B cell (primary cell): ENCODE data around the gene BRWD1. TPM values are rescaled to one million over a fixed set of nuclear protein-coding genes. Genes with fewer than 3 reads are reported as not detected.

Experiments
- ATAC-seq: fragments of 200-7000 bp; cut with Tn5 transposase; one replicate; pipeline ENCODE4 v1.10.0; 2021; ENCODE audit warnings: low read depth, mild to moderate bottlenecking, moderate number of reproducible peaks, moderate library complexity
- CTCF ChIA-PET: fragments of 350-600 bp; sonication (Branson Sonifier 250); formaldehyde crosslinking; loops from one replicate; lab custom pipeline; 2021; ENCODE audit warnings: antibody characterized with exemption, inconsistent platforms; lab: Charles Lee
- POLR2A ChIA-PET: fragments of 350-600 bp; sonication (Branson Sonifier 250); formaldehyde crosslinking; loops from one replicate; lab custom pipeline; 2021; ENCODE audit warnings: antibody characterized with exemption; lab: Charles Lee
- DNase-seq: peaks from one replicate; pipeline ENCODE4 v3.0.0; 2013
- H2AFZ ChIP-seq: 2 replicates; pipeline ENCODE4 v1.6.1; 2012; ENCODE audit warnings: mild to moderate bottlenecking, low read depth, low read length; ENCODE audit not compliant: insufficient read depth, poor library complexity, severe bottlenecking
- H3K27ac ChIP-seq, 2 donors: 1 replicate in 1 of 2; 2 replicates in 1 of 2; pipeline ENCODE4 v1.5.1; 2012 to 2013; ENCODE audit warnings: low read length in 2 of 2, mild to moderate bottlenecking in 2 of 2, moderate library complexity in 1 of 2
- H3K27me3 ChIP-seq, 4 experiments: fragments of 200-600 bp in 1 of 4; sonication (generic) in 1 of 4; replicated peaks in 1 of 4; 1 replicate in 2 of 4; 2 replicates in 2 of 4; pipeline versions ENCODE4 v1.6.1 to v1.7.0; 2013 to 2016; ENCODE audit warnings: low read length in 3 of 4, mild to moderate bottlenecking in 2 of 4, mixed read lengths in 1 of 4, moderate library complexity in 1 of 4; ENCODE audit not compliant: insufficient read depth in 4 of 4, control insufficient read depth in 3 of 4; ENCODE audit errors: control extremely low read depth in 1 of 4
- H3K36me3 ChIP-seq, 2 experiments: replicated peaks in 1 of 2; 1 replicate in 1 of 2; 2 replicates in 1 of 2; pipeline versions ENCODE4 v1.6.1 to v1.7.1; 2013; ENCODE audit warnings: low read length in 1 of 2; ENCODE audit not compliant: insufficient read depth in 2 of 2, control insufficient read depth in 1 of 2; ENCODE audit errors: control extremely low read depth in 1 of 2, extremely low read depth in 1 of 2
- H3K4me1 ChIP-seq, 2 donors: fragments of 200-600 bp in 1 of 2; sonication (generic) in 1 of 2; 1 replicate in 1 of 2; 2 replicates in 1 of 2; pipeline versions ENCODE4 v1.5.1 to v1.6.1; 2013 to 2017; ENCODE audit warnings: low read length in 2 of 2; ENCODE audit not compliant: control insufficient read depth in 2 of 2, insufficient read depth in 2 of 2
- H3K4me2 ChIP-seq: replicated peaks from 2 replicates; pipeline ENCODE3; 2012; ENCODE audit warnings: mild to moderate bottlenecking, low read depth, low read length; ENCODE audit not compliant: poor library complexity, severe bottlenecking
- H3K4me3 ChIP-seq, 5 experiments: fragments of 200-600 bp in 1 of 5; sonication (generic) in 1 of 5; 1 replicate in 3 of 5; 2 replicates in 2 of 5; pipeline versions ENCODE4 v1.5.1 to v1.7.0; 2011 to 2016; ENCODE audit warnings: low read length in 4 of 5, mild to moderate bottlenecking in 4 of 5, low read depth in 2 of 5, control low read depth in 1 of 5, moderate library complexity in 1 of 5; ENCODE audit not compliant: insufficient read depth in 1 of 5; ENCODE audit errors: control extremely low read depth in 1 of 5, extremely low read depth in 1 of 5
- H3K79me2 ChIP-seq: fragments of 200-600 bp; sonication (generic); one replicate; pipeline ENCODE4 v1.6.0; 2016; ENCODE audit warnings: low read length; ENCODE audit not compliant: control insufficient read depth, insufficient read depth
- H3K9ac ChIP-seq: fragments of 200-600 bp; sonication (generic); 2 replicates; pipeline ENCODE4 v1.6.1; 2017; ENCODE audit warnings: mild to moderate bottlenecking, low read length, moderate library complexity
- H3K9me3 ChIP-seq, 3 donors: one replicate each; pipeline versions ENCODE4 v1.6.1 to v1.7.1; 2013; ENCODE audit warnings: low read length in 2 of 3; ENCODE audit not compliant: control insufficient read depth in 2 of 3, insufficient read depth in 1 of 3; ENCODE audit errors: control extremely low read depth in 1 of 3
- H4K20me1 ChIP-seq: 2 replicates; pipeline ENCODE4 v1.6.0; 2012; ENCODE audit warnings: mild to moderate bottlenecking, low read length; ENCODE audit not compliant: insufficient read depth, control insufficient read depth, poor library complexity, severe bottlenecking
- H3K27ac Mint-ChIP-seq: one replicate; pipeline ENCODE4 v1.8.0; 2021; ENCODE audit warnings: mixed read lengths
- H3K27me3 Mint-ChIP-seq: one replicate; pipeline ENCODE4 v1.8.0; 2021; ENCODE audit warnings: mixed read lengths
- H3K4me1 Mint-ChIP-seq: one replicate; pipeline ENCODE4 v1.8.0; 2021; ENCODE audit warnings: mixed read lengths
- H3K4me3 Mint-ChIP-seq: one replicate; pipeline ENCODE4 v1.8.0; 2021; ENCODE audit warnings: mixed read lengths
- H3K9me3 Mint-ChIP-seq: one replicate; pipeline ENCODE4 v1.8.0; 2022; ENCODE audit warnings: mixed read lengths; ENCODE audit not compliant: insufficient read depth
- CTCF ChIP-seq: fragments of 200-600 bp; IDR thresholded peaks from one replicate; pipeline ENCODE4 v1.8.0; 2022; ENCODE audit warnings: antibody characterized with exemption, mild to moderate bottlenecking
- EZH2 ChIP-seq: IDR thresholded peaks from 2 replicates; pipeline ENCODE4 v1.6.1; 2012; ENCODE audit warnings: borderline replicate concordance, low read depth, mild to moderate bottlenecking, moderate library complexity, low read length; ENCODE audit not compliant: insufficient read depth, poor library complexity, severe bottlenecking
- WGBS: methylation state at CpG from one replicate; pipeline ENCODE4 v1.1.5; 2013; ENCODE audit warnings: missing lambda C conversion rate; ENCODE audit not compliant: insufficient coverage; 5-methylcytosine and 5-hydroxymethylcytosine counted together
- intact Hi-C: fragments of 100-400 bp; cut with micrococcal nuclease; formaldehyde crosslinking; loops from one replicate; pipeline ENCODE4 v1.10.0; 2022
- polyA plus RNA-seq: library from polyadenylated mRNA; depleted of rRNA; stranded (reverse); fragments of >200 nt; gene quantifications from 2 replicates; pipeline ENCODE4 v1.2.3, GENCODE V29; 2012
- total RNA-seq, 2 donors: library from RNA; stranded (reverse); fragments of 120-200 nt in 1 of 2; gene quantifications; 1 replicate in 1 of 2; 2 replicates in 1 of 2; pipeline versions ENCODE4 v1.2.3 to v1.2.4, GENCODE V29; 2013 to 2022

BRWD1 gene
- total and polyA plus RNA-seq, 2 donors (not counting 1 experiment from before 2014, with no cell fraction given): 9.4 to 93.9 TPM

GRCh38 chr21:39193380-39193779 lies 120.1 kb downstream of the BRWD1 start:
- no peak overlapping the region for H3K4me3 Mint-ChIP-seq
- H2AFZ ChIP-seq: no peak overlapping the region
- H4K20me1 ChIP-seq: no peaks in the 10 kb centered on the region
- H3K9me3 Mint-ChIP-seq: no peaks in the 10 kb centered on the region
- H3K4me1 ChIP-seq: no peaks in the 10 kb centered on the region
- intact Hi-C loops: no loop called here
- WGBS: no CpG with 5 or more reads among the region's 1 CpG
- H3K4me1 Mint-ChIP-seq: peaks cover 7% of the 10 kb centered on the region
- TF ChIP-seq EZH2: no peak
- TF ChIP-seq CTCF: no peak
- ChIA-PET POLR2A (no interaction called here), CTCF (no interaction called here)
- H3K27ac ChIP-seq: no peak overlapping the region
- DNase-seq: no peak
- no peaks in the 10 kb centered on the region for H3K9me3 ChIP-seq
- no peak overlapping the region for H3K9ac ChIP-seq
- no peaks in the 10 kb centered on the region for H3K79me2 ChIP-seq
- no peak for ATAC-seq
- no peak overlapping the region for H3K27ac Mint-ChIP-seq
- no peak overlapping the region for H3K4me2 ChIP-seq
- H3K27me3 ChIP-seq: no peaks in the 10 kb centered on the region
- peaks cover 5 to 22% of the 10 kb centered on the region in 2 experiments for H3K36me3 ChIP-seq
- no peak overlapping the region for H3K4me3 ChIP-seq
- no peaks in the 10 kb centered on the region for H3K27me3 Mint-ChIP-seq

GRCh38 chr21:39189857-39190604 lies 123.4 kb downstream of the BRWD1 start:
- CTCF ChIA-PET: no interaction called here
- no peak overlapping the region for H3K27ac Mint-ChIP-seq

More at GRCh38 chr21:39189857-39190604, 123.4 kb downstream of the BRWD1 start:
- H3K9ac ChIP-seq: no peak overlapping the region
- no peak overlapping the region for H3K27ac ChIP-seq
- H3K9me3 ChIP-seq: no peaks in the 10 kb centered on the region
- peaks cover 1 to 7% of the 10 kb centered on the region in 2 experiments for H3K36me3 ChIP-seq
- H2AFZ ChIP-seq: no peak overlapping the region
- no peaks in the 10 kb centered on the region for H3K4me1 ChIP-seq
- POLR2A ChIA-PET: no interaction called here
- DNase-seq (no peak), ATAC-seq (no peak)
- H3K27me3 ChIP-seq: no peaks in the 10 kb centered on the region
- Mint-ChIP-seq H3K4me1 (peaks cover 4% of the 10 kb centered on the region), H3K27me3 (no peaks in the 10 kb centered on the region), H3K9me3 (no peaks in the 10 kb centered on the region), H3K4me3 (no peak overlapping the region)
- intact Hi-C loops: no loop called here
- H4K20me1 ChIP-seq: no peaks in the 10 kb centered on the region
- no peak for TF ChIP-seq EZH2
- TF ChIP-seq CTCF: no peak
- no peak overlapping the region for H3K4me2 ChIP-seq
- H3K79me2 ChIP-seq: no peaks in the 10 kb centered on the region
- H3K4me3 ChIP-seq: no peak overlapping the region
